NB4 (cell line): Measurements from ENCODE around the gene POC1A.
"Not testable (repeated sequence)": the region's sequence is repeated elsewhere in the genome, so short reads cannot be mapped to it uniquely, and the experiment has no call there.

ENCODE experiments used
- CTCF ChIP-seq: IDR thresholded peaks from one replicate; pipeline ENCODE4 v1.5.1; 2012; ENCODE audit warnings: low read depth, low read length
- POLR2A ChIP-seq: IDR thresholded peaks from 2 replicates; pipeline ENCODE4 v1.6.1; 2011; ENCODE audit warnings: mild to moderate bottlenecking; ENCODE audit not compliant: insufficient read length; ENCODE audit errors: extremely low read depth

- not testable (repeated sequence) for TF ChIP-seq POLR2A, CTCF
These were observed 111.2 kb downstream of the POC1A start for GRCh38 chr3:52043039-52043438.
